ENCODE results near the gene LPIN3.

LPIN3 gene

DNA sequence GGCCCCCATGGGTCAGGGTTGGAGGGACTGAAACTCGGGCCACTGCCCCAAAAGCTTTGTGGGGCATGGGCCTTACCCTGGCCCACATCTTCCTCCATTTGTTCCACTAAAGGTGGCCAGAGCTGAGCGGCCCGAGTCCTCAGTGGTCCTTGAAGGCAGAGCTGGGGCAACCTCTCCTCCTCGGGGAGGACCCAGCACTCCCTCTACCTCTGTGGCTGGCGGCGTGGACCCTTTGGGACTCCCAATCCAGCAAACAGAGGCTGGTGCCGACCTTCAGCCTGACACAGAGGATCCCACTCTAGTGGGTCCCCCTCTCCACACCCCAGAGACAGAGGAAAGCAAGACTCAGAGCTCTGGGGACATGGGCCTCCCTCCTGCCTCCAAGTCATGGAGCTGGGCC lies 9.3 kb downstream of the LPIN3 start:
- no peak overlapping the region for H3K27ac ChIP-seq (ENCODE audit: insufficient read depth in 1 of 2, low read depth in 1 of 2, low read length in 2 of 2, poor library complexity in 1 of 2, severe bottlenecking in 2 of 2)
- H3K4me1 ChIP-seq (ENCODE audit: control extremely low read depth in 1 of 4, control insufficient read depth in 4 of 4, insufficient read depth in 4 of 4, low read length in 3 of 4) = no peaks in the 10 kb centered on the region
- POLR2A ChIA-PET = no interaction called here
- peaks cover 0 to 30% (median 18%) of the 10 kb centered on the region in 5 experiments for H3K27me3 ChIP-seq (replicated peaks in 2 of 5; ENCODE audit: control insufficient read depth in 4 of 5, insufficient read depth in 5 of 5, low read length in 4 of 5)
- H3K4me3 ChIP-seq (ENCODE audit: control insufficient read depth in 1 of 7, extremely low read depth in 1 of 7, insufficient read depth in 4 of 7, low read depth in 2 of 7, low read length in 6 of 7) = no peak overlapping the region
- no peaks in the 10 kb centered on the region for H3K9me3 ChIP-seq (ENCODE audit: control extremely low read depth in 1 of 5, control insufficient read depth in 4 of 5, insufficient read depth in 2 of 5, low read depth in 1 of 5, low read length in 4 of 5)
- no peaks in the 10 kb centered on the region for H3K36me3 ChIP-seq (ENCODE audit: control insufficient read depth in 4 of 4, insufficient read depth in 4 of 4, low read length in 3 of 4)
- CTCF ChIA-PET = interaction anchor here (1.1 to 1.9 kb wide), 3 partner anchors 8 to 10 kb away, joined by 4 to 7 read pairs (median 7); partner anchors contain the start of gene LPIN3
- WGBS (ENCODE audit: insufficient coverage) = 95% methylated on average over 7 of the region's 7 CpGs
- DNase-seq = no peak

- no peak overlapping the region for H3K27ac ChIP-seq (ENCODE audit: insufficient read depth in 1 of 2, low read depth in 1 of 2, low read length in 2 of 2, poor library complexity in 1 of 2, severe bottlenecking in 2 of 2)
- no peaks in the 10 kb centered on the region for H3K36me3 ChIP-seq (ENCODE audit: control insufficient read depth in 4 of 4, insufficient read depth in 4 of 4, low read length in 3 of 4)
- DNase-seq = no peak
- CTCF ChIA-PET = interaction anchor here (0.6 to 1.9 kb wide), 5 partner anchors 9 to 270 kb away, joined by 3 to 7 read pairs (median 4); partner anchors contain the start of gene LPIN3
- WGBS (ENCODE audit: insufficient coverage) = 96% methylated on average over 5 of the region's 7 CpGs
- H3K9me3 ChIP-seq (ENCODE audit: control extremely low read depth in 1 of 5, control insufficient read depth in 4 of 5, insufficient read depth in 2 of 5, low read depth in 1 of 5, low read length in 4 of 5) = no peaks in the 10 kb centered on the region
- H3K4me1 ChIP-seq (ENCODE audit: control extremely low read depth in 1 of 4, control insufficient read depth in 4 of 4, insufficient read depth in 4 of 4, low read length in 3 of 4) = no peaks in the 10 kb centered on the region
- H3K4me3 ChIP-seq (ENCODE audit: control insufficient read depth in 1 of 7, extremely low read depth in 1 of 7, insufficient read depth in 4 of 7, low read depth in 2 of 7, low read length in 6 of 7) = no peak overlapping the region
- POLR2A ChIA-PET = no interaction called here
- peaks cover 0 to 30% (median 18%) of the 10 kb centered on the region in 5 experiments for H3K27me3 ChIP-seq (replicated peaks in 2 of 5; ENCODE audit: control insufficient read depth in 4 of 5, insufficient read depth in 5 of 5, low read length in 4 of 5)
Measured at GRCh38 chr20:41350408-41350962, 9.9 kb downstream of the LPIN3 start.

DNA sequence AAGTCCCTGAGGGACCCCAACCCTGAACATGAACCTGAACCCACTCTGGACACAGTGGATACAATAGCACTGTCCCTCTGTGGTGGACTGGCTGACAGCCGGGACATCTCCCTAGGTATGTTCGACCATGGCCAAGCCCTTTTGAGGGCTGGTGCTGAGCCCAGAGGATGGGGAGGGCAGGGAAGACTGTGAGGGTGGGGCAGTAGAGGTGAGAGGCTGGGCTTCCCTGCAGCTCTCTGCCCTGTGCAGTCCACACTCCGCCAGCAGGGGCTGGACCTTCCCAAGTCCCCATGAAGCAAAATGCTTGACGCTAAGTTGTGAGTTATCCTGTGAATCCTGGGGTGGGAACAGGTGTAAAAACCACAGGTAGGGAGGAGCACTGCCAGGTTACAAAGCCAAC lies 11.5 kb downstream of the LPIN3 start:
- ChIA-PET CTCF (interaction anchor here (0.9 to 1.8 kb wide), 4 partner anchors 10 to 383 kb away, joined by 3 to 4 read pairs (median 4); no protein-coding TSS in a partner anchor), POLR2A (no interaction called here)
- Histone ChIP-seq H3K4me3 (ENCODE audit: control insufficient read depth in 1 of 7, extremely low read depth in 1 of 7, insufficient read depth in 4 of 7, low read depth in 2 of 7, low read length in 6 of 7) (no peak overlapping the region), H3K9me3 (ENCODE audit: control extremely low read depth in 1 of 5, control insufficient read depth in 4 of 5, insufficient read depth in 2 of 5, low read depth in 1 of 5, low read length in 4 of 5) (no peaks in the 10 kb centered on the region), H3K27ac (ENCODE audit: insufficient read depth in 1 of 2, low read depth in 1 of 2, low read length in 2 of 2, poor library complexity in 1 of 2, severe bottlenecking in 2 of 2) (no peak overlapping the region), H3K27me3 (replicated peaks in 2 of 5; ENCODE audit: control insufficient read depth in 4 of 5, insufficient read depth in 5 of 5, low read length in 4 of 5) (peaks cover 0 to 30% (median 18%) of the 10 kb centered on the region in 5 experiments), H3K4me1 (ENCODE audit: control extremely low read depth in 1 of 4, control insufficient read depth in 4 of 4, insufficient read depth in 4 of 4, low read length in 3 of 4) (no peaks in the 10 kb centered on the region), H3K36me3 (ENCODE audit: control insufficient read depth in 4 of 4, insufficient read depth in 4 of 4, low read length in 3 of 4) (no peaks in the 10 kb centered on the region)
- WGBS (ENCODE audit: insufficient coverage) = 97% methylated on average over 4 of the region's 4 CpGs
- no peak for DNase-seq

DNA sequence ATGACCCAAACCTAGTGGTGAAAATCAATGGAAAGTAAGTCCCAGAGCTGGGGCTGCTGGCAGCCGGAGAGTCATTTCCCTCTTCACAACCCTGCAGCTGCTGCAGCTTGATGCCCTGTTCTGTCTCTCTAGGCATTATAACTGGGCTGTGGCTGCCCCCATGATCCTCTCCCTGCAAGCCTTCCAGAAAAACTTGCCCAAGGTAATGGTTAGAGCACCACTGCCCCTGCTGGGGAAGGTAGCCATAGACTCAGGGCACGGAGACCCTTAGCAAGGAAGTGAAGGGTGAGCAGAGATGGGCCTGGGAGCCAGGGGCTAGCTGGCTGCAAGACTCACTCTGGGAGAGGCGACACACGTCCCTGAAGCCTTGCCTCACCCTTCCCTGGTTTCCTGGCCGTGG lies 12.0 kb downstream of the LPIN3 start:
- H3K27me3 ChIP-seq (replicated peaks in 2 of 5; ENCODE audit: control insufficient read depth in 4 of 5, insufficient read depth in 5 of 5, low read length in 4 of 5) = peaks cover 0 to 30% (median 18%) of the 10 kb centered on the region in 5 experiments
- H3K4me1 ChIP-seq (ENCODE audit: control extremely low read depth in 1 of 4, control insufficient read depth in 4 of 4, insufficient read depth in 4 of 4, low read length in 3 of 4) = no peaks in the 10 kb centered on the region
- CTCF ChIA-PET = interaction anchor here (0.9 to 1.8 kb wide), 5 partner anchors 8 to 384 kb away, joined by 3 to 4 read pairs (median 3); no protein-coding TSS in a partner anchor
- H3K27ac ChIP-seq (ENCODE audit: insufficient read depth in 1 of 2, low read depth in 1 of 2, low read length in 2 of 2, poor library complexity in 1 of 2, severe bottlenecking in 2 of 2) = no peak overlapping the region
- H3K9me3 ChIP-seq (ENCODE audit: control extremely low read depth in 1 of 5, control insufficient read depth in 4 of 5, insufficient read depth in 2 of 5, low read depth in 1 of 5, low read length in 4 of 5) = no peaks in the 10 kb centered on the region
- WGBS (ENCODE audit: insufficient coverage) = 92% methylated on average over 5 of the region's 5 CpGs
- POLR2A ChIA-PET = no interaction called here
- no peaks in the 10 kb centered on the region for H3K36me3 ChIP-seq (ENCODE audit: control insufficient read depth in 4 of 4, insufficient read depth in 4 of 4, low read length in 3 of 4)
- no peak for DNase-seq
- H3K4me3 ChIP-seq (ENCODE audit: control insufficient read depth in 1 of 7, extremely low read depth in 1 of 7, insufficient read depth in 4 of 7, low read depth in 2 of 7, low read length in 6 of 7) = no peak overlapping the region

- CTCF ChIA-PET = interaction anchor here (1.1 to 1.8 kb wide), 4 partner anchors 9 to 59 kb away, joined by 3 to 4 read pairs (median 4); no protein-coding TSS in a partner anchor
- Histone ChIP-seq H3K9me3 (ENCODE audit: control extremely low read depth in 1 of 5, control insufficient read depth in 4 of 5, insufficient read depth in 2 of 5, low read depth in 1 of 5, low read length in 4 of 5) (no peaks in the 10 kb centered on the region), H3K4me1 (ENCODE audit: control extremely low read depth in 1 of 4, control insufficient read depth in 4 of 4, insufficient read depth in 4 of 4, low read length in 3 of 4) (no peaks in the 10 kb centered on the region), H3K27me3 (replicated peaks in 2 of 5; ENCODE audit: control insufficient read depth in 4 of 5, insufficient read depth in 5 of 5, low read length in 4 of 5) (peaks cover 0 to 30% (median 17%) of the 10 kb centered on the region in 5 experiments), H3K36me3 (ENCODE audit: control insufficient read depth in 4 of 4, insufficient read depth in 4 of 4, low read length in 3 of 4) (no peaks in the 10 kb centered on the region), H3K4me3 (ENCODE audit: control insufficient read depth in 1 of 7, extremely low read depth in 1 of 7, insufficient read depth in 4 of 7, low read depth in 2 of 7, low read length in 6 of 7) (no peak overlapping the region), H3K27ac (ENCODE audit: insufficient read depth in 1 of 2, low read depth in 1 of 2, low read length in 2 of 2, poor library complexity in 1 of 2, severe bottlenecking in 2 of 2) (no peak overlapping the region)
- DNase-seq = no peak
- POLR2A ChIA-PET = no interaction called here
Measured at GRCh38 chr20:41353530-41353929, 12.9 kb downstream of the LPIN3 start.

GRCh38 chr20:41355192-41355591 lies 14.6 kb downstream of the LPIN3 start:
- Histone ChIP-seq H3K9me3 (ENCODE audit: control extremely low read depth in 1 of 5, control insufficient read depth in 4 of 5, insufficient read depth in 2 of 5, low read depth in 1 of 5, low read length in 4 of 5) (no peaks in the 10 kb centered on the region), H3K4me3 (ENCODE audit: control insufficient read depth in 1 of 7, extremely low read depth in 1 of 7, insufficient read depth in 4 of 7, low read depth in 2 of 7, low read length in 6 of 7) (no peak overlapping the region), H3K27ac (ENCODE audit: insufficient read depth in 1 of 2, low read depth in 1 of 2, low read length in 2 of 2, poor library complexity in 1 of 2, severe bottlenecking in 2 of 2) (no peak overlapping the region), H3K27me3 (replicated peaks in 2 of 5; ENCODE audit: control insufficient read depth in 4 of 5, insufficient read depth in 5 of 5, low read length in 4 of 5) (peaks cover 0 to 27% (median 15%) of the 10 kb centered on the region in 5 experiments), H3K4me1 (ENCODE audit: control extremely low read depth in 1 of 4, control insufficient read depth in 4 of 4, insufficient read depth in 4 of 4, low read length in 3 of 4) (no peaks in the 10 kb centered on the region), H3K36me3 (ENCODE audit: control insufficient read depth in 4 of 4, insufficient read depth in 4 of 4, low read length in 3 of 4) (no peaks in the 10 kb centered on the region)
- ChIA-PET POLR2A (interaction anchor here (0.6 kb wide), 1 partner anchor 135 kb away, joined by 3 read pairs; no protein-coding TSS in a partner anchor), CTCF (interaction anchor here (1.4 kb wide), 1 partner anchor 13 kb away, joined by 3 read pairs; no protein-coding TSS in a partner anchor)
- DNase-seq = no peak
- WGBS (ENCODE audit: insufficient coverage) = 95% methylated on average over 3 of the region's 3 CpGs

DNA sequence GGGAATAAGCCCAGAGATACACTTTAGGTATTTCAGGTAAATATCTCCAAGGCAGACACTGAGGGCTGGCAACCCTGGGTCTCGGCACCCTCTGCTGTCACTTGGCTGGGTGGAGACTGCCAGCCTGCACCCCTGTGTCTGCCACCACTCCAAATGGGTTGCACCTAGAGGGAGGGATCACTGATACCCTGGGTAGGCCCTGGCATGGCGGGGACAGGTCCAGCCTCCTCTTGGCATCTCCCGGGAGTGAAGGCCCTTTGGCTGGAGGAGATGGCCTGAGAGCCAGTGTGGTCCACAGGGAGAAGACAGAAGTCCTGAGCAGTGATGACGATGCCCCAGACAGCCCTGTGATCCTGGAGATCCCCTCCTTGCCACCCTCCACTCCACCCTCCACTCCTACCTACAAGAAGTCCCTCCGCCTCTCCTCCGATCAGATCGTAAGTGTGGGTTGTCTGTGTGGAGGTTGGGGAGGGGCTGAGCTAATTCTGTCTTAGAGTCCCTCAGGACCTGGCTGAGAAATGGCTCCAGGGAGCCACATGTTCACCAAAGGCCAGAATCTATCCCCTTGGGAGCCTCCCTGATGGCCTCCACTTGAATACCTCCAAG lies 15.1 kb downstream of the LPIN3 start:
- Histone ChIP-seq H3K4me1 (ENCODE audit: control extremely low read depth in 1 of 4, control insufficient read depth in 4 of 4, insufficient read depth in 4 of 4, low read length in 3 of 4) (no peaks in the 10 kb centered on the region), H3K36me3 (ENCODE audit: control insufficient read depth in 4 of 4, insufficient read depth in 4 of 4, low read length in 3 of 4) (no peaks in the 10 kb centered on the region)
- CTCF ChIA-PET = interaction anchor here (1.4 kb wide), 1 partner anchor 13 kb away, joined by 3 read pairs; no protein-coding TSS in a partner anchor

More for the DNA sequence above, 15.1 kb downstream of the LPIN3 start:
- no peak overlapping the region for H3K4me3 ChIP-seq (ENCODE audit: control insufficient read depth in 1 of 7, extremely low read depth in 1 of 7, insufficient read depth in 4 of 7, low read depth in 2 of 7, low read length in 6 of 7)
- DNase-seq = no peak
- H3K9me3 ChIP-seq (ENCODE audit: control extremely low read depth in 1 of 5, control insufficient read depth in 4 of 5, insufficient read depth in 2 of 5, low read depth in 1 of 5, low read length in 4 of 5) = no peaks in the 10 kb centered on the region
- H3K27me3 ChIP-seq (replicated peaks in 2 of 5; ENCODE audit: control insufficient read depth in 4 of 5, insufficient read depth in 5 of 5, low read length in 4 of 5) = peaks cover 0 to 26% (median 12%) of the 10 kb centered on the region in 5 experiments
- POLR2A ChIA-PET = no interaction called here
- no peak overlapping the region for H3K27ac ChIP-seq (ENCODE audit: insufficient read depth in 1 of 2, low read depth in 1 of 2, low read length in 2 of 2, poor library complexity in 1 of 2, severe bottlenecking in 2 of 2)
- WGBS (ENCODE audit: insufficient coverage) = 92% methylated on average over 1 of the region's 7 CpGs
